PC-3 (cell line): Measurements from ENCODE around the gene SCUBE3.

ENCODE experiments used
- CTCF ChIP-seq: fragments of 300-600 bp; sonication (generic); conservative IDR thresholded peaks from 2 replicates; pipeline ENCODE4 v1.5.1; 2017; ENCODE audit warnings: antibody characterized with exemption, low read depth, mild to moderate bottlenecking, low read length
- EZH2 ChIP-seq: fragments of 300-600 bp; sonication (generic); IDR thresholded peaks from one replicate; pipeline ENCODE4 v1.6.1; 2017; ENCODE audit warnings: antibody characterized with exemption, mild to moderate bottlenecking, low read length; ENCODE audit not compliant: unreplicated experiment
- EZH2phosphoT487 ChIP-seq: fragments of 300-600 bp; sonication (generic); IDR thresholded peaks from 2 replicates; pipeline ENCODE4 v1.6.1; 2018; ENCODE audit warnings: mild to moderate bottlenecking, antibody characterized with exemption, low read length, borderline replicate concordance

GRCh38 chr6:35298625-35299140 is 84.9 kb downstream of the SCUBE3 start:
- no peak for TF ChIP-seq EZH2phosphoT487
- TF ChIP-seq CTCF, result no peak
- TF ChIP-seq EZH2, result no peak
